Measurements from ENCODE around the gene C19orf38.

C19orf38 gene

DNA sequence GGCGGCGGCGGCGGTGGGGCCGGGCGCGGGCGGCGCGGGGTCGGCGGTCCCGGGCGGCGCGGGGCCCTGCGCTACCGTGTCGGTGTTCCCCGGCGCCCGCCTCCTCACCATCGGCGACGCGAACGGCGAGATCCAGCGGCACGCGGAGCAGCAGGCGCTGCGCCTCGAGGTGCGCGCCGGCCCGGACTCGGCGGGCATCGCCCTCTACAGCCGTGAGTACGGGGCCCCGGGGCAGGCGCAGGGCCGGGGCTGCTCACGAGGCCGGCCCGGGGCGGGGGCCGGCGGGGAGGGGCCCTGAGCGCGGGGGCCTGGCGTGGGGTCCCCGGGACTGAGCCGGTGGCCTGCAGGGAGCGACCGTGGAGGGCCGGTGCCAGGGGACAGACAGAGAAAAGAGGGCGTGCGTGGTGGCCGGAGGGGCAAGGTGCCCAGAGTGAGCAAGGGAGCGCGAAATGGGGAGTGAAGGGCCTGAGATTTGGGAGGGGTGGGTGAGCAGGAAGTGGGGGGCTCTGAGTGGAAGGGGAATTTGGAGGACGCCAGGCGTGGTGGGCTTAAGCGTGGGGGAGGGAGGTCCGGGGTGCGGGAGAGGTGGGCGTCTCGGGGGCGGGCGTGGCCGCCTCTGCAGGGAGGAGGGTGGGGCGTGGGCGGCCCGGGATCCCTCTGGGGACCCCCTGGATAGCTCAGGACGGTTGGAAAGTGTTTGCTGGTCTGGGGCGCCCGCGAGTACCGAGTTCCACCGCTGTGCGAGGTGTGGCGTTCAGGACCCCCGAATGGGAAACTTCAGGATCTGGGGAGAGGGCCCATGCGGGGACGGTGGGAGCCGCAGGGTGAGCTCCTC, 23.7 kb downstream of the C19orf38 start:
- peak; percentile 10; the same call in 2 of the 3 replicates for ATAC-seq (ENCODE audit: insufficient read depth, low read depth)
- H3K27me3 ChIP-seq (ENCODE audit: insufficient read depth, low read length, poor library complexity) = no peaks in the 10 kb centered on the region
- peaks cover 5% of the 10 kb centered on the region for H3K36me3 ChIP-seq (ENCODE audit: insufficient read depth, low read length)
- peak overlapping the region; percentile 94 for H3K9ac ChIP-seq (ENCODE audit: low read depth, low read length)
- peaks cover 27% of the 10 kb centered on the region for H3K4me1 ChIP-seq (ENCODE audit: insufficient read depth, low read length)
- H3K9me3 ChIP-seq (ENCODE audit: insufficient read depth, low read length, severe bottlenecking) = no peaks in the 10 kb centered on the region
- peak overlapping the region; percentile 96 to 98 for H3K4me3 ChIP-seq (ENCODE audit: low read depth in 1 of 2, low read length in 2 of 2)
- H2AFZ ChIP-seq (ENCODE audit: low read depth, low read length) = peak overlapping the region; percentile 80
- TF ChIP-seq, protein P1, sequence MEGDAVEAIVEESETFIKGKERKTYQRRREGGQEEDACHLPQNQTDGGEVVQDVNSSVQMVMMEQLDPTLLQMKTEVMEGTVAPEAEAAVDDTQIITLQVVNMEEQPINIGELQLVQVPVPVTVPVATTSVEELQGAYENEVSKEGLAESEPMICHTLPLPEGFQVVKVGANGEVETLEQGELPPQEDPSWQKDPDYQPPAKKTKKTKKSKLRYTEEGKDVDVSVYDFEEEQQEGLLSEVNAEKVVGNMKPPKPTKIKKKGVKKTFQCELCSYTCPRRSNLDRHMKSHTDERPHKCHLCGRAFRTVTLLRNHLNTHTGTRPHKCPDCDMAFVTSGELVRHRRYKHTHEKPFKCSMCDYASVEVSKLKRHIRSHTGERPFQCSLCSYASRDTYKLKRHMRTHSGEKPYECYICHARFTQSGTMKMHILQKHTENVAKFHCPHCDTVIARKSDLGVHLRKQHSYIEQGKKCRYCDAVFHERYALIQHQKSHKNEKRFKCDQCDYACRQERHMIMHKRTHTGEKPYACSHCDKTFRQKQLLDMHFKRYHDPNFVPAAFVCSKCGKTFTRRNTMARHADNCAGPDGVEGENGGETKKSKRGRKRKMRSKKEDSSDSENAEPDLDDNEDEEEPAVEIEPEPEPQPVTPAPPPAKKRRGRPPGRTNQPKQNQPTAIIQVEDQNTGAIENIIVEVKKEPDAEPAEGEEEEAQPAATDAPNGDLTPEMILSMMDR (IDR thresholded peaks at IDR 0.05; ENCODE audit: borderline replicate concordance, extremely low read depth, low read length, poor library complexity, severe bottlenecking) = peak; percentile 27
- TF ChIP-seq EZH2 (IDR thresholded peaks at IDR 0.05; ENCODE audit: borderline replicate concordance, low read depth, low read length, severe bottlenecking) = no peak
- DNase-seq = peak; percentile 55
- peaks cover 24% of the 10 kb centered on the region for H4K20me1 ChIP-seq (ENCODE audit: insufficient read depth, low read length)
- peak overlapping the region; percentile 77 for H3K27ac ChIP-seq (ENCODE audit: low read length)
- H3K4me2 ChIP-seq (ENCODE audit: insufficient read depth, low read length) = peak overlapping the region; percentile 97
- peaks cover 52% of the 10 kb centered on the region for H3K79me2 ChIP-seq (ENCODE audit: insufficient read depth, low read length)

DNA sequence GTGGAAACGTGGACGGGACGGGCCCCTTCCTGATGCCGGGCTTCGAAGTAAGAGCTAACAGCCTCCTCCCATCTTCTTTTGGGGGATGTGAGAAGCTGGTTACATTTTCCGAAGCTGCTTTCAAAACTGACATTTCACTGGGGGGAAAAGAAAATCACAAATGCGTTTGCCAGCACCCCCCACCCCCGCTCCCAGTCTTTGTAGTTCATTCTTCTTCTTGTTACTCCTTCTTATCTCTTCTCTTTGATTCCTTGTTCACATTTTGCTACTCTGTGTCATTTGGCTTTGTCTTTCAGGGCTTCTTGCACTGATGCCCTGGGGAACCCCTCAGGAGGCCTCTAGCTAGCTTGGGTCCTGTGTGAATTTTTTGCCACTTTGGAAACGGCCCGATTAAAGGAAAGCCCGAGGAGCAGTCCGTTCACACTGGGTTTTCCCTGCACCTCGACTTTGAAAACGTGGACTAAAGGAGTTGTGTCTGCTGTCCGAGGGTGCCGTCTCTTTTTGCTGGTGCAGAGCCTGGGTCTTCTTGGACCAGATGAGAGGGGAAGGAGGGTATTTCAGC, 24.4 kb downstream of the C19orf38 start:
- H3K4me2 ChIP-seq (ENCODE audit: insufficient read depth, low read length) = peak overlapping the region; percentile 97
- peaks cover 27% of the 10 kb centered on the region for H3K4me1 ChIP-seq (ENCODE audit: insufficient read depth, low read length)
- H3K4me3 ChIP-seq (ENCODE audit: low read depth in 1 of 2, low read length in 2 of 2) = peak overlapping the region; percentile 96 to 98; a peak in 3 of 4 replicates
- H3K27me3 ChIP-seq (ENCODE audit: insufficient read depth, low read length, poor library complexity) = no peaks in the 10 kb centered on the region
- DNase-seq (no peak), ATAC-seq (ENCODE audit: insufficient read depth, low read depth) (no peak)
- peak overlapping the region; percentile 77 for H3K27ac ChIP-seq (ENCODE audit: low read length)
- peak overlapping the region; percentile 80 for H2AFZ ChIP-seq (ENCODE audit: low read depth, low read length)
- H3K36me3 ChIP-seq (ENCODE audit: insufficient read depth, low read length) = peaks cover 5% of the 10 kb centered on the region
- H3K9me3 ChIP-seq (ENCODE audit: insufficient read depth, low read length, severe bottlenecking) = no peaks in the 10 kb centered on the region
- peak overlapping the region; percentile 94 for H3K9ac ChIP-seq (ENCODE audit: low read depth, low read length)
- TF ChIP-seq, protein P1 (IDR thresholded peaks at IDR 0.05; ENCODE audit: borderline replicate concordance, extremely low read depth, low read length, poor library complexity, severe bottlenecking) = no peak
- TF ChIP-seq EZH2 (IDR thresholded peaks at IDR 0.05; ENCODE audit: borderline replicate concordance, low read depth, low read length, severe bottlenecking) = no peak
- peaks cover 27% of the 10 kb centered on the region for H4K20me1 ChIP-seq (ENCODE audit: insufficient read depth, low read length)
- H3K79me2 ChIP-seq (ENCODE audit: insufficient read depth, low read length) = peaks cover 56% of the 10 kb centered on the region

DNA sequence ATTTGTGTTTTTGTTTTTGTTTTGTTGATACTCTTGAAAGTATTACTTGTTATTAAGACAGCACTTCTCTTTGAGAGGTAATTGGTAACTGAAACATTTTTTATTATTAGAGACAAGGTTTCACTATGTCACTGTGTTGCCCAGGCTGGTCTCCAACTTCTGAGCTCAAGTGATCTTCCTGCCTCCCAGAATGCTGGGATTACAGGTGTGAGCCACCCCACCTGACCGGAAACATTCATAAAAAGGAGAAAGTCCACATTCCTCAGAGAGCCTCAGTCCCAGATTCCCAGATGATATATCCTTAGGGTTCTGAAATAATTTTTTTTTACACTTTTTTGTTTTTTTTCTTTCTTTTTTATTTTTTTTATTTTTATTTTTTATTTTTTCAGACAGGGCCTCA, 25.8 kb downstream of the C19orf38 start:
- H3K36me3 ChIP-seq (ENCODE audit: insufficient read depth, low read length) = peaks cover 5% of the 10 kb centered on the region
- H3K4me1 ChIP-seq (ENCODE audit: insufficient read depth, low read length) = peaks cover 30% of the 10 kb centered on the region
- ATAC-seq (ENCODE audit: insufficient read depth, low read depth) (no peak), DNase-seq (no peak)
- H4K20me1 ChIP-seq (ENCODE audit: insufficient read depth, low read length) = peaks cover 29% of the 10 kb centered on the region
- no peak overlapping the region for H2AFZ ChIP-seq (ENCODE audit: low read depth, low read length)
- no peak overlapping the region for H3K9ac ChIP-seq (ENCODE audit: low read depth, low read length)
- peaks cover 70% of the 10 kb centered on the region for H3K79me2 ChIP-seq (ENCODE audit: insufficient read depth, low read length)
- no peaks in the 10 kb centered on the region for H3K27me3 ChIP-seq (ENCODE audit: insufficient read depth, low read length, poor library complexity)
- H3K4me2 ChIP-seq (ENCODE audit: insufficient read depth, low read length) = 0 out of 2 replicates have a peak overlapping the region, but pooled peaks have one; percentile 3
- H3K27ac ChIP-seq (ENCODE audit: low read length) = no peak overlapping the region
- H3K4me3 ChIP-seq (ENCODE audit: low read depth in 1 of 2, low read length in 2 of 2) = no peak overlapping the region
- no peak for TF ChIP-seq EZH2 (IDR thresholded peaks at IDR 0.05; ENCODE audit: borderline replicate concordance, low read depth, low read length, severe bottlenecking)
- TF ChIP-seq, protein P1 (IDR thresholded peaks at IDR 0.05; ENCODE audit: borderline replicate concordance, extremely low read depth, low read length, poor library complexity, severe bottlenecking) = no peak
- H3K9me3 ChIP-seq (ENCODE audit: insufficient read depth, low read length, severe bottlenecking) = no peaks in the 10 kb centered on the region
